WERI-Rb-1 (cell line): ENCODE measurements around the gene LRP1.

Experiments used
- DNase-seq: peaks from one replicate; pipeline ENCODE4 v3.0.0-alpha.2; 2020
- H3K27ac ChIP-seq: fragments of 250-450 bp; sonication (Bioruptor Pico); 2 replicates; pipeline ENCODE4 v1.5.1; 2020; ENCODE audit warnings: mild to moderate bottlenecking, moderate library complexity
- H3K27me3 ChIP-seq: fragments of 250-450 bp; sonication (Bioruptor Pico); 2 replicates; pipeline ENCODE4 v1.5.1; 2021; ENCODE audit warnings: mild to moderate bottlenecking, low read depth, moderate library complexity; ENCODE audit not compliant: insufficient read depth, severe bottlenecking
- H3K36me3 ChIP-seq: fragments of 250-450 bp; sonication (Bioruptor Pico); 2 replicates; pipeline ENCODE4 v1.5.1; 2020; ENCODE audit warnings: mild to moderate bottlenecking, moderate library complexity
- H3K4me3 ChIP-seq: 2 replicates; pipeline ENCODE4 v1.5.1; 2011; ENCODE audit warnings: low read depth, mild to moderate bottlenecking, control low read depth, low read length
- H3K9me3 ChIP-seq: fragments of 250-450 bp; sonication (Bioruptor Pico); 2 replicates; pipeline ENCODE4 v1.5.1; 2021; ENCODE audit warnings: mild to moderate bottlenecking, moderate library complexity; ENCODE audit not compliant: severe bottlenecking
- TF ChIP-seq, protein P1 (sequence below): IDR thresholded peaks from 2 replicates; pipeline ENCODE4 v1.5.1; 2011; ENCODE audit warnings: low read depth, mild to moderate bottlenecking, control low read depth, inconsistent platforms, low read length

The LRP1 gene

DNA sequence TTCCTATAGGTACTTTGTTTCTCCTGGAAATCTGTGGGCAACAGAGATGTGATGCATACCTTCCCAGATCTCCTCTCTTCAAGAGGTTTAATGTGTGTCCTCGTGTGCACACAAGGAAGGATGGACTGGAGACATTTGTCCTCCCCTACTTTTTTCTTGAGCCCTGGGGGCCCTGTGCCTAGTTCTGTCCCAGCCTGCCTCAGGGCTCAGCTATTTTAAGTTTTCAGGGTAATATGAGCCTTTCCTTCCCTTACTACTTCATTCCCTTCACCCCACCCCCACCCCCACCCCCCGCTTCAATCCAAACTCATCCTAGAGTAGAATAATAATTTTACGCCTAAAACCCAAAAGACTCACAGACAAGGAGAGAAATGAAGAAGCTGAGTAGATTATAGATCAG lies 122.3 kb downstream of the LRP1 start:
- Histone ChIP-seq H3K4me3 (no peak overlapping the region), H3K27me3 (no peaks in the 10 kb centered on the region), H3K9me3 (no peaks in the 10 kb centered on the region), H3K36me3 (no peaks in the 10 kb centered on the region; the same call in 1 of the 2 replicates), H3K27ac (no peak overlapping the region)
- TF ChIP-seq, protein P1, sequence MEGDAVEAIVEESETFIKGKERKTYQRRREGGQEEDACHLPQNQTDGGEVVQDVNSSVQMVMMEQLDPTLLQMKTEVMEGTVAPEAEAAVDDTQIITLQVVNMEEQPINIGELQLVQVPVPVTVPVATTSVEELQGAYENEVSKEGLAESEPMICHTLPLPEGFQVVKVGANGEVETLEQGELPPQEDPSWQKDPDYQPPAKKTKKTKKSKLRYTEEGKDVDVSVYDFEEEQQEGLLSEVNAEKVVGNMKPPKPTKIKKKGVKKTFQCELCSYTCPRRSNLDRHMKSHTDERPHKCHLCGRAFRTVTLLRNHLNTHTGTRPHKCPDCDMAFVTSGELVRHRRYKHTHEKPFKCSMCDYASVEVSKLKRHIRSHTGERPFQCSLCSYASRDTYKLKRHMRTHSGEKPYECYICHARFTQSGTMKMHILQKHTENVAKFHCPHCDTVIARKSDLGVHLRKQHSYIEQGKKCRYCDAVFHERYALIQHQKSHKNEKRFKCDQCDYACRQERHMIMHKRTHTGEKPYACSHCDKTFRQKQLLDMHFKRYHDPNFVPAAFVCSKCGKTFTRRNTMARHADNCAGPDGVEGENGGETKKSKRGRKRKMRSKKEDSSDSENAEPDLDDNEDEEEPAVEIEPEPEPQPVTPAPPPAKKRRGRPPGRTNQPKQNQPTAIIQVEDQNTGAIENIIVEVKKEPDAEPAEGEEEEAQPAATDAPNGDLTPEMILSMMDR, result no peak
- no peak for DNase-seq

DNA sequence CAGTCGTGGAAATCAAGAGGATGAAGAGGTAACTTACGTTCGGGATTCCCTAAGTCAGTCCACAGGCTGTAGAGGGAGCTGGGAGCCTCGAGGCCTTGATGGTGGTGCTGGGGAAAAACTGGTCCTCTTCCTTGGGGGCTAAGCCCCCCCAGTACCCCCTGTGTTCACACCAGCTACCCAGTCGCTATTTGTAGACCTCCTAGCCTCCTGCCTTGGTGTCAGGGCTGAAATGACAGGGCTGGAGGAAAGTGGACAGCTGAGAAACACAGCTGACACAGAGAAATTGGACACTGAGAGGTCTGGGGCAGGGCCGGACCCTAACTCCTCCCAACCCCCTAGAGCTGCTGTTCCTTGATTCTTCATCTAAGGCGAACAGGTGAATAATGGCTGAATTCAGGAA lies 122.7 kb downstream of the LRP1 start, which contains the start of gene STAC3:
TSS of gene STAC3 (minus strand) at position 232 of the 400 bp plus-strand sequence. CDS start 1,551 bp downstream, outside the sequence.
- H3K4me3 ChIP-seq, result no peak within 1 kb of the TSS
- peaks cover 3% of the 10 kb centered on the region for H3K36me3 ChIP-seq
- no peaks in the 10 kb centered on the region for H3K9me3 ChIP-seq
- no peak within 1 kb of the TSS for H3K27ac ChIP-seq
- no peak for DNase-seq
- TF ChIP-seq, protein P1, result no peak
- no peaks in the 10 kb centered on the region for H3K27me3 ChIP-seq

DNA sequence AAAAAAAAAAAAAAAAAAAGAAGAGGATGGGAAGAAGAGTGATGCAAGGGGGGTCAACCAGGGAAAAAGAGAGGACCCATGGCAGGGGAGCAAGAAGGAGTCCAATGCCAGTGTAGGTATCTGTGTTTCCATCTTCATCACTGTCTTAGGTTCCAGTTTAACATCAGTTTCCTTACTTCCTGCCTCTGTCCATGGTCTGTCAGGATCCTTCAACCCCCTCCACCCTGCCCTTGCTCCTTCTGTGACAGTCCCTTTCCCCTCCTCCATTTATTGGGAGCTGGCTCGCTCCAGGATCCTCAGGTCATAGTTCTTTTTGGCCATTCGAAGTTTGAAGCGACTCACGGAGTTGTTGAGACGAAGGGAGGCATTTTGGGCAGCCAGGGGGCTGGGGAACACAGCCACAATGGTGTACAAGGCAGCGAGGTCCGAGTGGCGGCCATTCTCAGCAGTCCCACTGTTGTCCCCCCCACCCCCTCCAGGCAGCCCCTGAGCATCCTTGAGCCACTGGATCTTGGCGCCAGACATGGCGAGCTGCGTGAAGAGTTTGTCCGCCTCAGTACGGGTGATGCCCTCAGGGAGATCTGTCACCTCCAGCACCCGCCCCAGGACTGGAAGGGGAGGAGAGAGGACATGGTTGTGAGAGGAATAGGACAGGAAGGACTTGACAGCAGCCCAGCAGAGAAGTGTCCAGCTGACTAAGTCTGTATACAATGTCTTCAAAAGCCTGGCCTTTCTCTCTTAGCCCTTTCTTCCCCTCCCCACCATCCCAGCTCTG lies 126.4 kb downstream of the LRP1 start:
- no peaks in the 10 kb centered on the region for H3K27me3 ChIP-seq
- DNase-seq, result no peak
- peaks cover 24% of the 10 kb centered on the region for H3K36me3 ChIP-seq
- no peak overlapping the region for H3K27ac ChIP-seq
- no peak overlapping the region for H3K4me3 ChIP-seq
- H3K9me3 ChIP-seq, result no peaks in the 10 kb centered on the region
- TF ChIP-seq, protein P1, result no peak

DNA sequence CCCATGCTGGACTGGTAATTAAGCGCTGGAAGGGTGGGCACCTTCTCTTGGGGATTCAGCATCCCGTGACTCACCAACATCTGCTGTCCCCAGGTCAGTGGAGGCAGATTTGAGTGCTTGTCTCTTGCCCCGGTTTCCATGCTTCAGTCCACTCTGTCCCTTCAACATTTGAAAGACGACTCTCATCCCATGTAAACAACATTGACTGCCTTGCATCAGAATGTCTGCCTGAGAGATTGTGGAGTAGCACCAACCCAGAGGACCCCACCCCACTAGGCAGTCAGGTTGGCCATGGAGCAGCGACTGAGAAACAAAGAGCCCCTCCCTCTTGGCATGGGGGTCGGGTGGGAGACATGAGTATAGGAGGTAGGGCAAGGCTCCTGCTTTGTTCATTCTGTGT lies 127.6 kb downstream of the LRP1 start:
- Histone ChIP-seq H3K4me3 (no peak overlapping the region), H3K36me3 (peaks cover 26% of the 10 kb centered on the region), H3K27ac (no peak overlapping the region), H3K27me3 (no peaks in the 10 kb centered on the region), H3K9me3 (no peaks in the 10 kb centered on the region)
- DNase-seq, result no peak
- TF ChIP-seq, protein P1, result no peak

DNA sequence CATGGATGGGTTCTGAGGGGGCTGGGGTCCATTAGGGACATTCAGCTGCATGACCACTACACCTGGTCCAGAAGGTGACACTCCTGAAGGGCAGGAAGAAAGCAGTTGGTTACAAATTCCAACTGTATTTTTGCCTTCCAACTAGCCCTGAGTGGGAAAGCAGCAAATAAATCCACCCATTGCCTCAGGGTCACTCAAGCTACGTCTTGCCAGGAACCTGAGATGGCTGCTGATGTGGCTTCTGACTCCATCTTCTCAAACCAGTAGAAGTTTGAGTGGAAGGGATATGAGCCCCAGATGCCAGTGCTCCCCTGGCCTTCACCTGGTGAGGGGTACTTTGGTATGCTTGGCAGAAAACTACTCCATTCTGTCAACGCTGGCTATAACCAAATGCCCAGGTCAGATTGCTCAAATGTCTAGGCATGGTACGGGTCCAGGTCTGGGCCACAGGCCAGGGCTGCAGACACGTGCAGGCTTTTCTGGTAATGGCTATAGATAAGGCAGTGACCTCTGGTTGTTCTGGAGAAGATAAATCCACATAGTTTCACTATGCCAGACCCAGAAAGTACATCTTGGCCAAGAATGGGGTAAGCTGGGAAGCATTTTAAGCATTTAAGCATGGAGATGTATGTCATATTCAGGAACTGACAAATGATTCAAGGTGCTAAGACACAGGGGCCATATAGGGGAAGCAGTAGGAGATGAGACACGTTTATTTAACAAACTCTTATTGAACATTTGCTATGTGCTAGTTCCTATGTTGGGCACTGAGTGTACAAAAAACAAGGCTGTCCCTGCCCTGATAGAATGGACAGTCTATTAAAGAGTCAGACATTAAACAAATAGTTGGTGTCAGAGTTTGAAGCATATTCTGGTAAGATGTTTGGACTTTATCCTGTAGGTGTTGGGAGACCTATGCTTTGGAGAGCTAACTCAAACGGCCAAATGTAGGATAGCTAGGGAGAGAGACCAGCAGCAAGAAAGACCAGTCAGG lies 131.0 kb downstream of the LRP1 start:
- Histone ChIP-seq H3K27me3 (no peaks in the 10 kb centered on the region), H3K36me3 (peaks cover 31% of the 10 kb centered on the region), H3K4me3 (no peak overlapping the region), H3K9me3 (no peaks in the 10 kb centered on the region), H3K27ac (no peak overlapping the region)
- DNase-seq, result no peak
- TF ChIP-seq, protein P1, result no peak
